Vagina (tissue), 2 donors: Measurements from ENCODE around the gene RESP18. TPM values are rescaled to one million over a fixed set of nuclear protein-coding genes. Genes with fewer than 3 reads are reported as not detected.
A peak's percentile ranks its signal among the peaks of the same experiment; 100 is the strongest.

ENCODE experiments used
- DNase-seq, 2 donors: peaks; one replicate each; pipeline ENCODE4 v3.0.0-alpha.2; 2017; ENCODE audit errors: extremely low spot score in 2 of 2
- H3K27ac ChIP-seq: fragments of 200-600 bp; sonication (generic); one replicate; pipeline ENCODE4 v1.5.1; 2019
- H3K27me3 ChIP-seq: fragments of 200-600 bp; sonication (generic); one replicate; pipeline ENCODE4 v1.5.1; 2019
- H3K36me3 ChIP-seq, 2 donors: fragments of 200-600 bp; sonication (generic); one replicate each; pipeline ENCODE4 v1.5.1; 2017 to 2019
- H3K4me1 ChIP-seq: fragments of 200-600 bp; sonication (generic); one replicate; pipeline ENCODE4 v1.5.1; 2019
- H3K4me3 ChIP-seq, 2 donors: fragments of 200-600 bp; sonication (generic); 1 replicate in 1 of 2; 2 replicates in 1 of 2; pipeline ENCODE4 v1.5.1; 2016 to 2019
- H3K9me3 ChIP-seq: fragments of 200-600 bp; sonication (generic); one replicate; pipeline ENCODE4 v1.5.1; 2019
- CTCF ChIP-seq, 3 experiments: fragments of 450-650 bp in 2 of 3; fragments of 200-600 bp in 1 of 3; sonication (generic) in 1 of 3; IDR thresholded peaks; one replicate each; pipeline ENCODE4 v1.5.1; 2017 to 2019; ENCODE audit warnings: antibody characterized with exemption in 3 of 3, mild to moderate bottlenecking in 2 of 3, moderate library complexity in 2 of 3
- POLR2A ChIP-seq, 2 donors: fragments of 450-650 bp; IDR thresholded peaks; one replicate each; pipeline ENCODE4 v1.6.1; 2017; ENCODE audit warnings: antibody characterized with exemption in 2 of 2, mild to moderate bottlenecking in 2 of 2, moderate library complexity in 2 of 2
- POLR2AphosphoS5 ChIP-seq, 2 donors: sonication (generic); formaldehyde crosslinking; IDR thresholded peaks; one replicate each; pipeline ENCODE4 v1.9.0; 2017; ENCODE audit warnings: antibody characterized with exemption in 2 of 2, mild to moderate bottlenecking in 2 of 2, low read depth in 1 of 2; ENCODE audit not compliant: insufficient read depth in 1 of 2
- intact Hi-C: fragments of 100-400 bp; cut with DNase I; formaldehyde crosslinking; loops from one replicate; pipeline ENCODE4 v1.15.1; 2023
- total RNA-seq: library from RNA; depleted of rRNA; stranded (reverse); fragments of >200 nt; gene quantifications from one replicate; pipeline ENCODE4 v1.2.3, GENCODE V29; 2016

The RESP18 gene
- not detected for total RNA-seq

- H3K27ac ChIP-seq: no peak within 1 kb of the TSS
- H3K4me3 ChIP-seq: no peak within 1 kb of the TSS
- no peaks in the 10 kb centered on the region for H3K4me1 ChIP-seq
- intact Hi-C loops: no loop called here
- no peaks in the 10 kb centered on the region for H3K36me3 ChIP-seq
- TF ChIP-seq POLR2AphosphoS5 (IDR thresholded peaks at IDR 0.05; ENCODE audit: insufficient read depth in 1 of 2, low read depth in 1 of 2): no peak
- no peak for TF ChIP-seq CTCF (IDR thresholded peaks at IDR 0.05)
- TF ChIP-seq POLR2A (IDR thresholded peaks at IDR 0.05): no peak
- no peak for DNase-seq
- no peaks in the 10 kb centered on the region for H3K9me3 ChIP-seq
- H3K27me3 ChIP-seq: peaks cover 4% of the 10 kb centered on the region
These were observed at the start of gene RESP18 for GRCh38 chr2:219332542-219332941. Gene RESP18 (minus strand): TSS chr2:219332744.

- H3K36me3 ChIP-seq: peaks cover 0 to 65% of the 10 kb centered on the region in 2 donors
These were observed 48.9 kb upstream of the RESP18 start for GRCh38 chr2:219381448-219381847.

GRCh38 chr2:219380926-219381325 is 48.4 kb upstream of the RESP18 start:
- intact Hi-C loops: loop anchor here (10.0 kb wide), 1 partner anchor 216 kb away; the partner anchor contains the start of gene NHEJ1
- Histone ChIP-seq H3K9me3 (no peaks in the 10 kb centered on the region), H3K4me3 (no peak overlapping the region), H3K27me3 (no peaks in the 10 kb centered on the region), H3K27ac (no peak overlapping the region), H3K4me1 (peaks cover 15% of the 10 kb centered on the region), H3K36me3 (peaks cover 0 to 59% of the 10 kb centered on the region in 2 donors)
- no peak for DNase-seq
- TF ChIP-seq POLR2A (IDR thresholded peaks at IDR 0.05): no peak
- no peak for TF ChIP-seq CTCF (IDR thresholded peaks at IDR 0.05)
- no peak for TF ChIP-seq POLR2AphosphoS5 (IDR thresholded peaks at IDR 0.05; ENCODE audit: insufficient read depth in 1 of 2, low read depth in 1 of 2)

More at GRCh38 chr2:219381448-219381847, 48.9 kb upstream of the RESP18 start:
- Histone ChIP-seq H3K27me3 (no peaks in the 10 kb centered on the region), H3K27ac (no peak overlapping the region), H3K9me3 (no peaks in the 10 kb centered on the region), H3K4me1 (peaks cover 20% of the 10 kb centered on the region), H3K4me3 (no peak overlapping the region)
- TF ChIP-seq CTCF (IDR thresholded peaks at IDR 0.05) (no peak), POLR2A (IDR thresholded peaks at IDR 0.05) (no peak), POLR2AphosphoS5 (IDR thresholded peaks at IDR 0.05; ENCODE audit: insufficient read depth in 1 of 2, low read depth in 1 of 2) (no peak)
- intact Hi-C loops: loop anchor here (10.0 kb wide), 1 partner anchor 217 kb away; the partner anchor contains the start of gene NHEJ1
- DNase-seq: no peak

- DNase-seq: no peak
- H3K4me3 ChIP-seq: no peak overlapping the region
- no peak overlapping the region for H3K27ac ChIP-seq
- no peaks in the 10 kb centered on the region for H3K27me3 ChIP-seq
- no peaks in the 10 kb centered on the region for H3K9me3 ChIP-seq
- intact Hi-C loops: no loop called here
- H3K4me1 ChIP-seq: no peaks in the 10 kb centered on the region
- TF ChIP-seq CTCF (IDR thresholded peaks at IDR 0.05): no peak
- TF ChIP-seq POLR2AphosphoS5 (IDR thresholded peaks at IDR 0.05; ENCODE audit: insufficient read depth in 1 of 2, low read depth in 1 of 2): no peak
- TF ChIP-seq POLR2A (IDR thresholded peaks at IDR 0.05): no peak
- H3K36me3 ChIP-seq: peaks cover 0 to 52% of the 10 kb centered on the region in 2 donors
These were observed 45.8 kb upstream of the RESP18 start for GRCh38 chr2:219378163-219378851.

- H3K4me3 ChIP-seq: no peak overlapping the region
- DNase-seq: no peak
- peaks cover 0 to 13% of the 10 kb centered on the region in 2 donors for H3K36me3 ChIP-seq
- no peaks in the 10 kb centered on the region for H3K9me3 ChIP-seq
- H3K4me1 ChIP-seq: peaks cover 9% of the 10 kb centered on the region
- intact Hi-C loops: no loop called here
- H3K27ac ChIP-seq: peak overlapping the region; percentile 59
- no peak for TF ChIP-seq CTCF (IDR thresholded peaks at IDR 0.05)
- no peak for TF ChIP-seq POLR2AphosphoS5 (IDR thresholded peaks at IDR 0.05; ENCODE audit: insufficient read depth in 1 of 2, low read depth in 1 of 2)
- TF ChIP-seq POLR2A (IDR thresholded peaks at IDR 0.05): no peak
- H3K27me3 ChIP-seq: no peaks in the 10 kb centered on the region
These were observed 36.9 kb upstream of the RESP18 start for GRCh38 chr2:219369447-219369861.
